Measurements from ENCODE around the gene PHAF1. TPM values are rescaled to one million over a fixed set of nuclear protein-coding genes. Genes with fewer than 3 reads are reported as not detected.

Gene PHAF1
- polyA plus RNA-seq, 1 donor from 2014 or later: 9.8 TPM

- Histone ChIP-seq H3K27me3 (ENCODE audit: insufficient read depth, low read depth, low read length) (no peaks in the 10 kb centered on the region), H3K4me3 (ENCODE audit: low read length) (no peak overlapping the region), H3K36me3 (ENCODE audit: insufficient read depth, low read length) (peaks cover 7% of the 10 kb centered on the region), H3K79me2 (replicated peaks; ENCODE audit: insufficient read depth, low read length) (no peaks in the 10 kb centered on the region), H2AFZ (ENCODE audit: low read depth, low read length) (no peak overlapping the region), H3K27ac (ENCODE audit: low read length) (no peak overlapping the region), H3K9me3 (ENCODE audit: low read length) (no peaks in the 10 kb centered on the region), H3K4me2 (ENCODE audit: low read length) (no peak overlapping the region), H3K9me2 (ENCODE audit: insufficient read depth, low read length) (no peaks in the 10 kb centered on the region), H3F3A (ENCODE audit: insufficient read depth, low read length, poor library complexity, severe bottlenecking) (no peaks in the 10 kb centered on the region), H4K20me1 (ENCODE audit: insufficient read depth) (no peaks in the 10 kb centered on the region), H3K9ac (ENCODE audit: low read length) (no peak overlapping the region)
- TF ChIP-seq POLR2AphosphoS5 (IDR thresholded peaks at IDR 0.05) (no peak), CTCF (IDR thresholded peaks at IDR 0.05; ENCODE audit: poor library complexity, severe bottlenecking) (no peak), MXI1 (conservative IDR thresholded peaks at IDR 0.05; ENCODE audit: poor library complexity, severe bottlenecking) (no peak), EZH2 (IDR thresholded peaks at IDR 0.05; ENCODE audit: borderline replicate concordance, insufficient read depth, low read length, poor library complexity, severe bottlenecking) (no peak), EP300 (conservative IDR thresholded peaks at IDR 0.05; ENCODE audit: poor library complexity, severe bottlenecking) (no peak), SMC3 (conservative IDR thresholded peaks at IDR 0.05; ENCODE audit: poor library complexity) (no peak), RAD21 (conservative IDR thresholded peaks at IDR 0.05) (no peak), REST (IDR thresholded peaks at IDR 0.05; ENCODE audit: borderline replicate concordance) (no peak), TAF1 (IDR thresholded peaks at IDR 0.05; ENCODE audit: low read depth) (no peak)
These were observed 41.5 kb upstream of the PHAF1 start for GRCh38 chr16:67068212-67068753.

GRCh38 chr16:67071476-67072048 is 38.2 kb upstream of the PHAF1 start:
- Histone ChIP-seq H3K4me3 (ENCODE audit: low read length) (no peak overlapping the region), H3K9me3 (ENCODE audit: low read length) (no peaks in the 10 kb centered on the region), H3K79me2 (replicated peaks; ENCODE audit: insufficient read depth, low read length) (no peaks in the 10 kb centered on the region), H3K36me3 (ENCODE audit: insufficient read depth, low read length) (peaks cover 7% of the 10 kb centered on the region), H3K27me3 (ENCODE audit: insufficient read depth, low read depth, low read length) (no peaks in the 10 kb centered on the region), H3K27ac (ENCODE audit: low read length) (no peak overlapping the region), H3K4me2 (ENCODE audit: low read length) (no peak overlapping the region), H3F3A (ENCODE audit: insufficient read depth, low read length, poor library complexity, severe bottlenecking) (no peaks in the 10 kb centered on the region), H3K9ac (ENCODE audit: low read length) (no peak overlapping the region), H2AFZ (ENCODE audit: low read depth, low read length) (no peak overlapping the region), H3K9me2 (ENCODE audit: insufficient read depth, low read length) (no peaks in the 10 kb centered on the region), H4K20me1 (ENCODE audit: insufficient read depth) (no peaks in the 10 kb centered on the region)
- TF ChIP-seq POLR2AphosphoS5 (IDR thresholded peaks at IDR 0.05) (no peak), EP300 (conservative IDR thresholded peaks at IDR 0.05; ENCODE audit: poor library complexity, severe bottlenecking) (no peak), MXI1 (conservative IDR thresholded peaks at IDR 0.05; ENCODE audit: poor library complexity, severe bottlenecking) (no peak), RAD21 (conservative IDR thresholded peaks at IDR 0.05) (no peak), TAF1 (IDR thresholded peaks at IDR 0.05; ENCODE audit: low read depth) (no peak), CTCF (IDR thresholded peaks at IDR 0.05; ENCODE audit: poor library complexity, severe bottlenecking) (no peak), REST (IDR thresholded peaks at IDR 0.05; ENCODE audit: borderline replicate concordance) (no peak), SMC3 (conservative IDR thresholded peaks at IDR 0.05; ENCODE audit: poor library complexity) (no peak), EZH2 (IDR thresholded peaks at IDR 0.05; ENCODE audit: borderline replicate concordance, insufficient read depth, low read length, poor library complexity, severe bottlenecking) (no peak)

Measured in neural cell (in vitro differentiated cells).